Measurements from ENCODE around the gene THRAP3.
A peak's percentile ranks its signal among the peaks of the same experiment; 100 is the strongest.
"Not testable (repeated sequence)": the region's sequence is repeated elsewhere in the genome, so short reads cannot be mapped to it uniquely, and the experiment has no call there.

Gene THRAP3

GRCh38 chr1:36223996-36224536 is at the start of gene THRAP3:
THRAP3 (plus strand) TSS chr1:36224443; CDS start chr1:36282564, 58,121 bp downstream.
- peak; percentile 99 to 100 (median 100) for DNase-seq (ENCODE audit: low read depth in 2 of 3, low spot score in 1 of 3)

GRCh38 chr1:36174713-36175112 is 49.5 kb upstream of the THRAP3 start:
- no peak for DNase-seq (ENCODE audit: low read depth in 2 of 3, low spot score in 1 of 3)

- DNase-seq (ENCODE audit: low read depth in 2 of 3, low spot score in 1 of 3), result no peak
Measured at GRCh38 chr1:36175137-36176095, 48.8 kb upstream of the THRAP3 start.

- DNase-seq (ENCODE audit: low read depth in 2 of 3, low spot score in 1 of 3), result no peak
Measured at GRCh38 chr1:36176106-36176949, 47.9 kb upstream of the THRAP3 start.

GRCh38 chr1:36177589-36178431 is 46.4 kb upstream of the THRAP3 start:
- no peak for DNase-seq (ENCODE audit: low read depth in 2 of 3, low spot score in 1 of 3)

GRCh38 chr1:36178471-36179219 is 45.6 kb upstream of the THRAP3 start:
- no peak for DNase-seq (ENCODE audit: low read depth in 2 of 3, low spot score in 1 of 3)

GRCh38 chr1:36179220-36179600 is 45.0 kb upstream of the THRAP3 start:
- no peak for DNase-seq (ENCODE audit: low read depth in 2 of 3, low spot score in 1 of 3)

GRCh38 chr1:36182734-36183133 is 41.5 kb upstream of the THRAP3 start:
- no peak for DNase-seq (ENCODE audit: low read depth in 2 of 3, low spot score in 1 of 3)

- no peak for DNase-seq (ENCODE audit: low read depth in 2 of 3, low spot score in 1 of 3)
Measured at GRCh38 chr1:36183309-36183856, 40.9 kb upstream of the THRAP3 start.

GRCh38 chr1:36187800-36188593 is 36.2 kb upstream of the THRAP3 start:
- DNase-seq (ENCODE audit: low read depth in 2 of 3, low spot score in 1 of 3), result peak; percentile 67 to 75 (median 75)

- DNase-seq (ENCODE audit: low read depth in 2 of 3, low spot score in 1 of 3), result not testable (repeated sequence)
Measured at GRCh38 chr1:36196805-36197204, 27.4 kb upstream of the THRAP3 start.

GRCh38 chr1:36198641-36199040 is 25.6 kb upstream of the THRAP3 start:
- DNase-seq (ENCODE audit: low read depth in 2 of 3, low spot score in 1 of 3), result no peak

- DNase-seq (ENCODE audit: low read depth in 2 of 3, low spot score in 1 of 3), result no peak
Measured at GRCh38 chr1:36199934-36200741, 24.1 kb upstream of the THRAP3 start.

- no peak for DNase-seq (ENCODE audit: low read depth in 2 of 3, low spot score in 1 of 3)
Measured at GRCh38 chr1:36203027-36203553, 21.2 kb upstream of the THRAP3 start.

- DNase-seq (ENCODE audit: low read depth in 2 of 3, low spot score in 1 of 3), result no peak
Measured at GRCh38 chr1:36203554-36204346, 20.5 kb upstream of the THRAP3 start.

GRCh38 chr1:36204347-36204909 is 19.8 kb upstream of the THRAP3 start:
- DNase-seq (ENCODE audit: low read depth in 2 of 3, low spot score in 1 of 3), result no peak
